Skeletal muscle satellite cell (primary cell): ENCODE data around the gene GCC1.

Experiments used
- H3K27me3 ChIP-seq: 2 replicates; pipeline ENCODE4 v1.7.0; 2013; ENCODE audit warnings: low read length; ENCODE audit not compliant: control insufficient read depth, insufficient read depth
- H3K36me3 ChIP-seq: 2 replicates; pipeline ENCODE4 v1.7.0; 2013; ENCODE audit warnings: mild to moderate bottlenecking, control low read depth, low read length; ENCODE audit not compliant: insufficient read depth
- H3K4me1 ChIP-seq: 2 replicates; pipeline ENCODE4 v1.7.0; 2013; ENCODE audit warnings: low read length; ENCODE audit not compliant: control insufficient read depth, insufficient read depth
- H3K4me2 ChIP-seq: 2 replicates; pipeline ENCODE4 v1.7.0; 2013; ENCODE audit warnings: mild to moderate bottlenecking, low read length
- H3K4me3 ChIP-seq: 2 replicates; pipeline ENCODE4 v1.7.0; 2013; ENCODE audit warnings: low read length
- H3K9ac ChIP-seq: 2 replicates; pipeline ENCODE4 v1.7.0; 2013; ENCODE audit warnings: mild to moderate bottlenecking, low read depth, low read length, moderate library complexity
- H3K9me3 ChIP-seq: replicated peaks from 2 replicates; pipeline ENCODE4 v1.7.0; 2013; ENCODE audit warnings: mild to moderate bottlenecking, control low read depth, low read length

The GCC1 gene

GRCh38 chr7:127616724-127617123 is 31.3 kb upstream of the GCC1 start:
- no peak overlapping the region for H3K4me2 ChIP-seq
- H3K4me3 ChIP-seq = no peak overlapping the region
- H3K9me3 ChIP-seq = no peaks in the 10 kb centered on the region
- peaks cover 87% of the 10 kb centered on the region for H3K27me3 ChIP-seq
- H3K4me1 ChIP-seq = no peaks in the 10 kb centered on the region
- no peaks in the 10 kb centered on the region for H3K36me3 ChIP-seq
- no peak overlapping the region for H3K9ac ChIP-seq

GRCh38 chr7:127612263-127612662 is 26.9 kb upstream of the GCC1 start:
- Histone ChIP-seq H3K27me3 (peaks cover 49% of the 10 kb centered on the region), H3K36me3 (no peaks in the 10 kb centered on the region), H3K4me3 (no peak overlapping the region), H3K9me3 (no peaks in the 10 kb centered on the region), H3K4me2 (no peak overlapping the region), H3K4me1 (no peaks in the 10 kb centered on the region), H3K9ac (no peak overlapping the region)

- Histone ChIP-seq H3K9me3 (no peaks in the 10 kb centered on the region), H3K4me2 (no peak overlapping the region), H3K4me1 (no peaks in the 10 kb centered on the region), H3K9ac (no peak overlapping the region), H3K4me3 (no peak overlapping the region), H3K27me3 (peaks cover 19% of the 10 kb centered on the region), H3K36me3 (no peaks in the 10 kb centered on the region)
These were observed 23.9 kb upstream of the GCC1 start for GRCh38 chr7:127609297-127609696.

GRCh38 chr7:127608446-127608845 is 23.1 kb upstream of the GCC1 start:
- Histone ChIP-seq H3K27me3 (peaks cover 11% of the 10 kb centered on the region), H3K9ac (no peak overlapping the region), H3K4me1 (no peaks in the 10 kb centered on the region), H3K9me3 (no peaks in the 10 kb centered on the region), H3K36me3 (no peaks in the 10 kb centered on the region), H3K4me3 (no peak overlapping the region), H3K4me2 (no peak overlapping the region)

- no peak overlapping the region for H3K4me2 ChIP-seq
- no peak overlapping the region for H3K9ac ChIP-seq
- no peak overlapping the region for H3K4me3 ChIP-seq
- H3K9me3 ChIP-seq = no peaks in the 10 kb centered on the region
- no peaks in the 10 kb centered on the region for H3K36me3 ChIP-seq
- H3K27me3 ChIP-seq = no peaks in the 10 kb centered on the region
- no peaks in the 10 kb centered on the region for H3K4me1 ChIP-seq
These were observed 15.5 kb upstream of the GCC1 start for GRCh38 chr7:127600885-127601284.

GRCh38 chr7:127598318-127598717 is 12.9 kb upstream of the GCC1 start:
- Histone ChIP-seq H3K4me2 (no peak overlapping the region), H3K4me3 (no peak overlapping the region), H3K9me3 (no peaks in the 10 kb centered on the region), H3K4me1 (no peaks in the 10 kb centered on the region), H3K9ac (no peak overlapping the region), H3K27me3 (no peaks in the 10 kb centered on the region), H3K36me3 (no peaks in the 10 kb centered on the region)

- H3K36me3 ChIP-seq = peaks cover 12% of the 10 kb centered on the region
- no peaks in the 10 kb centered on the region for H3K9me3 ChIP-seq
- H3K27me3 ChIP-seq = no peaks in the 10 kb centered on the region
- H3K4me1 ChIP-seq = no peaks in the 10 kb centered on the region
- no peak overlapping the region for H3K4me3 ChIP-seq
- no peak overlapping the region for H3K9ac ChIP-seq
- H3K4me2 ChIP-seq = no peak overlapping the region
These were observed 10.3 kb upstream of the GCC1 start for GRCh38 chr7:127595737-127596136.

GRCh38 chr7:127594490-127594889 is 9.1 kb upstream of the GCC1 start:
- Histone ChIP-seq H3K9me3 (no peaks in the 10 kb centered on the region), H3K4me3 (no peak overlapping the region), H3K9ac (no peak overlapping the region), H3K27me3 (no peaks in the 10 kb centered on the region), H3K36me3 (peaks cover 19% of the 10 kb centered on the region), H3K4me2 (no peak overlapping the region), H3K4me1 (peaks cover 4% of the 10 kb centered on the region)

- H3K4me1 ChIP-seq = peaks cover 13% of the 10 kb centered on the region
- no peak overlapping the region for H3K4me3 ChIP-seq
- H3K36me3 ChIP-seq = peaks cover 19% of the 10 kb centered on the region
- H3K27me3 ChIP-seq = no peaks in the 10 kb centered on the region
- no peak overlapping the region for H3K9ac ChIP-seq
- no peaks in the 10 kb centered on the region for H3K9me3 ChIP-seq
- H3K4me2 ChIP-seq = no peak overlapping the region
These were observed 7.2 kb upstream of the GCC1 start for GRCh38 chr7:127592550-127592949.

- Histone ChIP-seq H3K4me1 (peaks cover 13% of the 10 kb centered on the region), H3K27me3 (no peaks in the 10 kb centered on the region), H3K4me2 (no peak overlapping the region), H3K4me3 (no peak overlapping the region), H3K9me3 (no peaks in the 10 kb centered on the region), H3K36me3 (peaks cover 19% of the 10 kb centered on the region), H3K9ac (no peak overlapping the region)
These were observed 6.2 kb upstream of the GCC1 start for GRCh38 chr7:127591591-127591990.

GRCh38 chr7:127591189-127591588 is 5.8 kb upstream of the GCC1 start:
- Histone ChIP-seq H3K4me1 (peaks cover 13% of the 10 kb centered on the region), H3K4me2 (no peak overlapping the region), H3K27me3 (no peaks in the 10 kb centered on the region), H3K4me3 (no peak overlapping the region), H3K9me3 (no peaks in the 10 kb centered on the region), H3K36me3 (peaks cover 19% of the 10 kb centered on the region), H3K9ac (no peak overlapping the region)

- Histone ChIP-seq H3K36me3 (peaks cover 19% of the 10 kb centered on the region), H3K4me1 (peaks cover 17% of the 10 kb centered on the region), H3K27me3 (no peaks in the 10 kb centered on the region), H3K4me2 (peak overlapping the region; percentile 91), H3K9me3 (no peaks in the 10 kb centered on the region), H3K4me3 (peak overlapping the region; percentile 99), H3K9ac (no peak overlapping the region)
These were observed 4.5 kb upstream of the GCC1 start for GRCh38 chr7:127589896-127590295.
